ENCODE measurements around the gene LRTM2.
A peak's percentile ranks its signal among the peaks of the same experiment; 100 is the strongest.

LRTM2 gene

GRCh38 chr12:1791104-1791841 lies 29.1 kb upstream of the LRTM2 start:
- Histone ChIP-seq H3K36me3 (ENCODE audit: control insufficient read depth in 2 of 2, insufficient read depth in 1 of 2, low read length in 2 of 2) (peaks cover 5 to 16% of the 10 kb centered on the region in 2 experiments; a peak in 2 of 3 replicates), H3K27ac (ENCODE audit: extremely low read depth, low read depth, low read length) (no peak overlapping the region), H3K9me3 (ENCODE audit: control insufficient read depth, insufficient read depth, low read depth, low read length) (no peaks in the 10 kb centered on the region), H3K4me3 (ENCODE audit: low read depth, low read length) (no peak overlapping the region), H3K4me1 (ENCODE audit: control insufficient read depth, insufficient read depth, low read length) (no peaks in the 10 kb centered on the region; the same call in 1 of the 2 replicates)
- POLR2A ChIA-PET = interaction anchor here (0.6 to 1.2 kb wide), 3 partner anchors 130 to 139 kb away, joined by 3 to 5 read pairs (median 3); no protein-coding TSS in a partner anchor
- TF ChIP-seq CTCF (tag by site-specific recombination; IDR thresholded peaks at IDR 0.05) (peak; percentile 41; the same call in 1 of the 2 replicates), ZIC2 (tag by site-specific recombination; IDR thresholded peaks at IDR 0.05) (peak; percentile 52; the same call in 1 of the 2 replicates), ZBTB21 (tag by site-specific recombination; IDR thresholded peaks at IDR 0.05) (no peak), ZNF654 (tag by site-specific recombination; IDR thresholded peaks at IDR 0.05; ENCODE audit: low read depth) (peak; percentile 92), KLF16 (tag by site-specific recombination; IDR thresholded peaks at IDR 0.05) (no peak), ZNF660 (tag by site-specific recombination; IDR thresholded peaks at IDR 0.05) (0 out of 2 replicates have a peak, but pooled peaks have one; percentile 35), ZNF10 (tag by site-specific recombination; IDR thresholded peaks at IDR 0.05) (peak; percentile 91)
- CTCF ChIA-PET = interaction anchor here (0.6 to 9.4 kb wide), 48 partner anchors 9 to 779 kb away, joined by 3 to 259 read pairs (median 4); partner anchors contain the start of gene ADIPOR2

GRCh38 chr12:1792406-1792805 lies 28.0 kb upstream of the LRTM2 start:
- POLR2A ChIA-PET = no interaction called here
- CTCF ChIA-PET = interaction anchor here (0.6 to 9.4 kb wide), 16 partner anchors 10 to 218 kb away, joined by 3 to 259 read pairs (median 4); partner anchors contain the start of gene ADIPOR2

DNA sequence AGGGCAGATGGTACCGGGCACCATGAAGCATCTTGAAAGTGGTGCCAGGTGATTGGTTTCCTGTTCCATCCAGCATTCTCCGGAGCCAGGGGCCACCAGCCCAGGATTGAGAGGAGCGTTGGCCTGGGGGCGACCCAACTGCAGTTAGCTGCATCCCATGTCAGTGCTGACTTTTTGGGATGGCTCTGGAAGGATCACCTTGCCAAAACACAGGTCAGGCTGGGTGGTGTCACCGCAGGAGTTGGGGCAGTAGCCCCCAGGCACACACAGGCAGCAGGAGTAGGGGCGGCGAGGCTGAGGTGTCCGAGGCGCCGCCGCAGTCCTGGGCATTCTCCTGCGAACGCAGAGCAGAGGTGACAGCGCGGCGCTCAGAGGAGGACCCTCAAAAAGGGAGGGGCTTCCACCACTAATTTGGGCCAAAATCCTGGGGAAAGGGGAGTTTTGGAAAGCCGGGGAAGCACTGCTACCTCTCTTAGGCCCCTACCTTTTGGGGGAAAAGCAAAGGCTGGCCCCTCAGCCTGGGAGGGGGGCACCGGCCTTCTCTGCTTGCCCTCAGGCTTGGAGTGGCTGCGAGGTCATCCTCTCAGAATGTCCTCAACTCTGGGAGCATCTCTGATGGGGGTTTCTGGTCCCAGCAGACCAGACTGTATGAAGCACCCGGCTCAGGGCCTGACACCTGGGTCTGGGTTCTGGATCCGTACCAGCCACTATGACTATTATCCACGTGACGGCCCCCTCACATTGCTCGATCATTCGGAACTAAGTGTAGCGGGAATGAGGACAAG lies 26.7 kb upstream of the LRTM2 start:
- Histone ChIP-seq H3K9me3 (ENCODE audit: control insufficient read depth, insufficient read depth, low read depth, low read length) (no peaks in the 10 kb centered on the region), H3K4me3 (ENCODE audit: low read depth, low read length) (no peak overlapping the region), H3K36me3 (ENCODE audit: control insufficient read depth in 2 of 2, insufficient read depth in 1 of 2, low read length in 2 of 2) (no peaks in the 10 kb centered on the region), H3K4me1 (ENCODE audit: control insufficient read depth, insufficient read depth, low read length) (no peaks in the 10 kb centered on the region; the same call in 1 of the 2 replicates), H3K27ac (ENCODE audit: extremely low read depth, low read depth, low read length) (no peak overlapping the region)
- POLR2A ChIA-PET = no interaction called here
- CTCF ChIA-PET = interaction anchor here (0.6 to 9.4 kb wide), 5 partner anchors 8 to 159 kb away, joined by 3 to 259 read pairs (median 6); no protein-coding TSS in a partner anchor
- TF ChIP-seq KLF10 (tag by site-specific recombination; IDR thresholded peaks at IDR 0.05) (no peak), ZNF548 (tag by site-specific recombination; IDR thresholded peaks at IDR 0.05) (no peak), ZNF473 (tag by site-specific recombination; IDR thresholded peaks at IDR 0.05) (no peak), ZBTB1 (tag by site-specific recombination; IDR thresholded peaks at IDR 0.05) (no peak), ZSCAN4 (tag by site-specific recombination; IDR thresholded peaks at IDR 0.05) (no peak), ZNF76 (tag by site-specific recombination; IDR thresholded peaks at IDR 0.05; ENCODE audit: borderline replicate concordance, low read depth) (no peak), SCRT2 (tag by site-specific recombination; IDR thresholded peaks at IDR 0.05) (no peak), ZSCAN30 (tag by site-specific recombination; IDR thresholded peaks at IDR 0.05) (no peak), ZNF26 (tag by site-specific recombination; IDR thresholded peaks at IDR 0.05) (no peak)

More at GRCh38 chr12:1792406-1792805, 28.0 kb upstream of the LRTM2 start:
- Histone ChIP-seq H3K27ac (ENCODE audit: extremely low read depth, low read depth, low read length) (no peak overlapping the region), H3K4me3 (ENCODE audit: low read depth, low read length) (no peak overlapping the region), H3K9me3 (ENCODE audit: control insufficient read depth, insufficient read depth, low read depth, low read length) (no peaks in the 10 kb centered on the region), H3K4me1 (ENCODE audit: control insufficient read depth, insufficient read depth, low read length) (no peaks in the 10 kb centered on the region; the same call in 1 of the 2 replicates), H3K36me3 (ENCODE audit: control insufficient read depth in 2 of 2, insufficient read depth in 1 of 2, low read length in 2 of 2) (peaks cover 0 to 5% of the 10 kb centered on the region in 2 experiments; a peak in 1 of 3 replicates)
- TF ChIP-seq ZNF600 (tag by site-specific recombination; IDR thresholded peaks at IDR 0.05) = no peak
- TF ChIP-seq, protein P1, sequence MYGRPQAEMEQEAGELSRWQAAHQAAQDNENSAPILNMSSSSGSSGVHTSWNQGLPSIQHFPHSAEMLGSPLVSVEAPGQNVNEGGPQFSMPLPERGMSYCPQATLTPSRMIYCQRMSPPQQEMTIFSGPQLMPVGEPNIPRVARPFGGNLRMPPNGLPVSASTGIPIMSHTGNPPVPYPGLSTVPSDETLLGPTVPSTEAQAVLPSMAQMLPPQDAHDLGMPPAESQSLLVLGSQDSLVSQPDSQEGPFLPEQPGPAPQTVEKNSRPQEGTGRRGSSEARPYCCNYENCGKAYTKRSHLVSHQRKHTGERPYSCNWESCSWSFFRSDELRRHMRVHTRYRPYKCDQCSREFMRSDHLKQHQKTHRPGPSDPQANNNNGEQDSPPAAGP (tag by site-specific recombination; IDR thresholded peaks at IDR 0.05) = no peak
- no peak for TF ChIP-seq EGR2 (tag by site-specific recombination; IDR thresholded peaks at IDR 0.05; ENCODE audit: low read depth)
- no peak for TF ChIP-seq ZNF510 (tag by site-specific recombination; IDR thresholded peaks at IDR 0.05; ENCODE audit: insufficient replicate concordance)
- TF ChIP-seq ZNF174 (tag by site-specific recombination; IDR thresholded peaks at IDR 0.05) = no peak
